GM12874 (cell line): Measurements from ENCODE around the gene CTBP2.
A peak's percentile ranks its signal among the peaks of the same experiment; 100 is the strongest.

ENCODE experiments used
- CTCF ChIP-seq: IDR thresholded peaks from 2 replicates; pipeline ENCODE4 v1.5.1; 2011; ENCODE audit warnings: low read depth, mild to moderate bottlenecking, control low read depth, low read length, moderate library complexity; ENCODE audit not compliant: insufficient read depth

CTBP2 gene

GRCh38 chr10:124996127-124996853, 164.1 kb downstream of the CTBP2 start:
- TF ChIP-seq CTCF: no peak

GRCh38 chr10:124995605-124996004, 164.8 kb downstream of the CTBP2 start:
- TF ChIP-seq CTCF: no peak

- TF ChIP-seq CTCF: no peak
Measured at GRCh38 chr10:124994573-124995473, 165.5 kb downstream of the CTBP2 start.

- TF ChIP-seq CTCF: no peak
Measured at GRCh38 chr10:124993736-124994451, 166.5 kb downstream of the CTBP2 start.

- TF ChIP-seq CTCF: no peak
Measured at GRCh38 chr10:124993345-124993708, 167.0 kb downstream of the CTBP2 start.

GRCh38 chr10:124992462-124993344, 167.7 kb downstream of the CTBP2 start:
- peak; percentile 56; the same call in 1 of the 2 replicates for TF ChIP-seq CTCF
